ENCODE measurements around the gene WBP2NL. TPM values are rescaled to one million over a fixed set of nuclear protein-coding genes. Genes with fewer than 3 reads are reported as not detected.

Gene WBP2NL
- polyA plus RNA-seq, 1 donor from 2014 or later: not detected

- H4K20me1 ChIP-seq (ENCODE audit: insufficient read depth): no peaks in the 10 kb centered on the region
- no peak overlapping the region for H3K9ac ChIP-seq (ENCODE audit: low read length)
- H3F3A ChIP-seq (ENCODE audit: insufficient read depth, low read length, poor library complexity, severe bottlenecking): no peaks in the 10 kb centered on the region
- H3K4me2 ChIP-seq (ENCODE audit: low read length): no peak overlapping the region
- no peak overlapping the region for H3K27ac ChIP-seq (ENCODE audit: low read length)
- H3K9me3 ChIP-seq (ENCODE audit: low read length): no peaks in the 10 kb centered on the region
- H3K79me2 ChIP-seq (replicated peaks; ENCODE audit: insufficient read depth, low read length): no peaks in the 10 kb centered on the region
- H3K27me3 ChIP-seq (ENCODE audit: insufficient read depth, low read depth, low read length): no peaks in the 10 kb centered on the region
- H3K4me3 ChIP-seq (ENCODE audit: low read length): no peak overlapping the region
- no peak overlapping the region for H2AFZ ChIP-seq (ENCODE audit: low read depth, low read length)
- H3K36me3 ChIP-seq (ENCODE audit: insufficient read depth, low read length): no peaks in the 10 kb centered on the region
- no peak for TF ChIP-seq MXI1 (conservative IDR thresholded peaks at IDR 0.05; ENCODE audit: poor library complexity, severe bottlenecking)
- no peak for TF ChIP-seq POLR2AphosphoS5 (IDR thresholded peaks at IDR 0.05)
- no peak for TF ChIP-seq EP300 (conservative IDR thresholded peaks at IDR 0.05; ENCODE audit: poor library complexity, severe bottlenecking)
- TF ChIP-seq TAF1 (IDR thresholded peaks at IDR 0.05; ENCODE audit: low read depth): no peak
- TF ChIP-seq EZH2 (IDR thresholded peaks at IDR 0.05; ENCODE audit: borderline replicate concordance, insufficient read depth, low read length, poor library complexity, severe bottlenecking): no peak
- TF ChIP-seq CTCF (IDR thresholded peaks at IDR 0.05; ENCODE audit: poor library complexity, severe bottlenecking): no peak
- no peak for TF ChIP-seq SMC3 (conservative IDR thresholded peaks at IDR 0.05; ENCODE audit: poor library complexity)
- no peak for TF ChIP-seq RAD21 (conservative IDR thresholded peaks at IDR 0.05)
- TF ChIP-seq REST (IDR thresholded peaks at IDR 0.05; ENCODE audit: borderline replicate concordance): no peak
- H3K9me2 ChIP-seq (ENCODE audit: insufficient read depth, low read length): no peaks in the 10 kb centered on the region
These were observed 23.0 kb downstream of the WBP2NL start for GRCh38 chr22:42021571-42021970.

- Histone ChIP-seq H3K27me3 (ENCODE audit: insufficient read depth, low read depth, low read length) (no peaks in the 10 kb centered on the region), H3F3A (ENCODE audit: insufficient read depth, low read length, poor library complexity, severe bottlenecking) (no peaks in the 10 kb centered on the region), H3K4me2 (ENCODE audit: low read length) (no peak overlapping the region), H3K9ac (ENCODE audit: low read length) (no peak overlapping the region), H3K4me3 (ENCODE audit: low read length) (no peak overlapping the region), H3K79me2 (replicated peaks; ENCODE audit: insufficient read depth, low read length) (no peaks in the 10 kb centered on the region), H3K36me3 (ENCODE audit: insufficient read depth, low read length) (no peaks in the 10 kb centered on the region), H3K9me3 (ENCODE audit: low read length) (no peaks in the 10 kb centered on the region), H4K20me1 (ENCODE audit: insufficient read depth) (no peaks in the 10 kb centered on the region), H2AFZ (ENCODE audit: low read depth, low read length) (no peak overlapping the region), H3K27ac (ENCODE audit: low read length) (no peak overlapping the region), H3K9me2 (ENCODE audit: insufficient read depth, low read length) (no peaks in the 10 kb centered on the region)
- TF ChIP-seq EZH2 (IDR thresholded peaks at IDR 0.05; ENCODE audit: borderline replicate concordance, insufficient read depth, low read length, poor library complexity, severe bottlenecking) (no peak), RAD21 (conservative IDR thresholded peaks at IDR 0.05) (no peak), TAF1 (IDR thresholded peaks at IDR 0.05; ENCODE audit: low read depth) (no peak), SMC3 (conservative IDR thresholded peaks at IDR 0.05; ENCODE audit: poor library complexity) (no peak), POLR2AphosphoS5 (IDR thresholded peaks at IDR 0.05) (no peak), MXI1 (conservative IDR thresholded peaks at IDR 0.05; ENCODE audit: poor library complexity, severe bottlenecking) (no peak), CTCF (IDR thresholded peaks at IDR 0.05; ENCODE audit: poor library complexity, severe bottlenecking) (no peak), REST (IDR thresholded peaks at IDR 0.05; ENCODE audit: borderline replicate concordance) (no peak), EP300 (conservative IDR thresholded peaks at IDR 0.05; ENCODE audit: poor library complexity, severe bottlenecking) (no peak)
These were observed 23.7 kb downstream of the WBP2NL start for GRCh38 chr22:42022162-42022847.
